SK-N-SH treated with all-trans-retinoic acid at 6 μM for 48 hours (cell line): Measurements from ENCODE around the gene S100A5.

Experiments
- ISL1 ChIP-seq: fragments of 250-450 bp; sonication (Bioruptor Pico); IDR thresholded peaks from 2 replicates; pipeline ENCODE4 v2.1.2; 2022; ENCODE audit warnings: mild to moderate bottlenecking, moderate library complexity
- ZC3H10 ChIP-seq: fragments of 250-450 bp; sonication (Bioruptor Pico); IDR thresholded peaks from 2 replicates; pipeline ENCODE4 v1.5.1; 2021; ENCODE audit warnings: mild to moderate bottlenecking, moderate library complexity
- ZNF8 ChIP-seq: fragments of 450-650 bp; formaldehyde crosslinking; IDR thresholded peaks from 2 replicates; pipeline ENCODE4 v1.5.0; 2020; ENCODE audit warnings: mild to moderate bottlenecking, moderate library complexity
- TF ChIP-seq, protein P1 (sequence below): fragments of 250-450 bp; sonication (Bioruptor Pico); IDR thresholded peaks from 2 replicates; pipeline ENCODE4 v1.5.0; 2020; ENCODE audit warnings: mild to moderate bottlenecking, moderate library complexity
- TF ChIP-seq, protein P2 (sequence below): fragments of 250-450 bp; sonication (Bioruptor Pico); IDR thresholded peaks from 2 replicates; pipeline ENCODE4 v1.8.0; 2020; ENCODE audit warnings: mild to moderate bottlenecking, moderate library complexity, borderline replicate concordance
- TF ChIP-seq, protein P3 (sequence below): fragments of 250-450 bp; sonication (Bioruptor Pico); IDR thresholded peaks from 2 replicates; pipeline ENCODE4 v1.5.1; 2020; ENCODE audit warnings: low read depth, mild to moderate bottlenecking, moderate library complexity

DNA sequence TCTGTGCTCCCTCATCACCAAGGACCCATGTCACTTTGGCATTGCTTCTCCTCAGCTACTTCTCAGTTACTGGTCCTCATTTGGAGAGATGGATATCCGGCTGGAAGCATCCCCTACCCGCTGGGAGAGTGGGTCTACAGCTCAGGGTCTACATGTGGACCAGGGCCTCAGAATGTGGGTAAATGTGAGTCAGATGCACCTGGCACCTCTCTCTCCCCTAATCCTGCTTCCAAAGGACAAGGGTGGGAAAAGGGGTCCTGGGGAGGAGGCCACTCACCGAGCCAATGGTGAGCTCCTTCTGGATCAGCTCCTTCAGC is 5.9 kb downstream of the S100A5 start:
- TF ChIP-seq ZNF8 (CRISPR knock-in tag) (no peak), ZC3H10 (CRISPR knock-in tag) (no peak), ISL1 (no peak)
- TF ChIP-seq, protein P1, sequence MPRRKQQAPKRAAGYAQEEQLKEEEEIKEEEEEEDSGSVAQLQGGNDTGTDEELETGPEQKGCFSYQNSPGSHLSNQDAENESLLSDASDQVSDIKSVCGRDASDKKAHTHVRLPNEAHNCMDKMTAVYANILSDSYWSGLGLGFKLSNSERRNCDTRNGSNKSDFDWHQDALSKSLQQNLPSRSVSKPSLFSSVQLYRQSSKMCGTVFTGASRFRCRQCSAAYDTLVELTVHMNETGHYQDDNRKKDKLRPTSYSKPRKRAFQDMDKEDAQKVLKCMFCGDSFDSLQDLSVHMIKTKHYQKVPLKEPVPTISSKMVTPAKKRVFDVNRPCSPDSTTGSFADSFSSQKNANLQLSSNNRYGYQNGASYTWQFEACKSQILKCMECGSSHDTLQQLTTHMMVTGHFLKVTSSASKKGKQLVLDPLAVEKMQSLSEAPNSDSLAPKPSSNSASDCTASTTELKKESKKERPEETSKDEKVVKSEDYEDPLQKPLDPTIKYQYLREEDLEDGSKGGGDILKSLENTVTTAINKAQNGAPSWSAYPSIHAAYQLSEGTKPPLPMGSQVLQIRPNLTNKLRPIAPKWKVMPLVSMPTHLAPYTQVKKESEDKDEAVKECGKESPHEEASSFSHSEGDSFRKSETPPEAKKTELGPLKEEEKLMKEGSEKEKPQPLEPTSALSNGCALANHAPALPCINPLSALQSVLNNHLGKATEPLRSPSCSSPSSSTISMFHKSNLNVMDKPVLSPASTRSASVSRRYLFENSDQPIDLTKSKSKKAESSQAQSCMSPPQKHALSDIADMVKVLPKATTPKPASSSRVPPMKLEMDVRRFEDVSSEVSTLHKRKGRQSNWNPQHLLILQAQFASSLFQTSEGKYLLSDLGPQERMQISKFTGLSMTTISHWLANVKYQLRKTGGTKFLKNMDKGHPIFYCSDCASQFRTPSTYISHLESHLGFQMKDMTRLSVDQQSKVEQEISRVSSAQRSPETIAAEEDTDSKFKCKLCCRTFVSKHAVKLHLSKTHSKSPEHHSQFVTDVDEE (CRISPR knock-in tag), result no peak
- TF ChIP-seq, protein P2, sequence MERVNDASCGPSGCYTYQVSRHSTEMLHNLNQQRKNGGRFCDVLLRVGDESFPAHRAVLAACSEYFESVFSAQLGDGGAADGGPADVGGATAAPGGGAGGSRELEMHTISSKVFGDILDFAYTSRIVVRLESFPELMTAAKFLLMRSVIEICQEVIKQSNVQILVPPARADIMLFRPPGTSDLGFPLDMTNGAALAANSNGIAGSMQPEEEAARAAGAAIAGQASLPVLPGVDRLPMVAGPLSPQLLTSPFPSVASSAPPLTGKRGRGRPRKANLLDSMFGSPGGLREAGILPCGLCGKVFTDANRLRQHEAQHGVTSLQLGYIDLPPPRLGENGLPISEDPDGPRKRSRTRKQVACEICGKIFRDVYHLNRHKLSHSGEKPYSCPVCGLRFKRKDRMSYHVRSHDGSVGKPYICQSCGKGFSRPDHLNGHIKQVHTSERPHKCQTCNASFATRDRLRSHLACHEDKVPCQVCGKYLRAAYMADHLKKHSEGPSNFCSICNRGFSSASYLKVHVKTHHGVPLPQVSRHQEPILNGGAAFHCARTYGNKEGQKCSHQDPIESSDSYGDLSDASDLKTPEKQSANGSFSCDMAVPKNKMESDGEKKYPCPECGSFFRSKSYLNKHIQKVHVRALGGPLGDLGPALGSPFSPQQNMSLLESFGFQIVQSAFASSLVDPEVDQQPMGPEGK (CRISPR knock-in tag), result no peak
- TF ChIP-seq, protein P3, sequence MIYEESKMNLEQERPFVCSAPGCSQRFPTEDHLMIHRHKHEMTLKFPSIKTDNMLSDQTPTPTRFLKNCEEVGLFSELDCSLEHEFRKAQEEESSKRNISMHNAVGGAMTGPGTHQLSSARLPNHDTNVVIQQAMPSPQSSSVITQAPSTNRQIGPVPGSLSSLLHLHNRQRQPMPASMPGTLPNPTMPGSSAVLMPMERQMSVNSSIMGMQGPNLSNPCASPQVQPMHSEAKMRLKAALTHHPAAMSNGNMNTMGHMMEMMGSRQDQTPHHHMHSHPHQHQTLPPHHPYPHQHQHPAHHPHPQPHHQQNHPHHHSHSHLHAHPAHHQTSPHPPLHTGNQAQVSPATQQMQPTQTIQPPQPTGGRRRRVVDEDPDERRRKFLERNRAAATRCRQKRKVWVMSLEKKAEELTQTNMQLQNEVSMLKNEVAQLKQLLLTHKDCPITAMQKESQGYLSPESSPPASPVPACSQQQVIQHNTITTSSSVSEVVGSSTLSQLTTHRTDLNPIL (CRISPR knock-in tag), result no peak
